NCI-H2029 (cell line): ENCODE results near the gene METTL23.
"Not testable (repeated sequence)": the region's sequence is repeated elsewhere in the genome, so short reads cannot be mapped to it uniquely, and the experiment has no call there.

Experiments
- DNase-seq: peaks from one replicate; lab custom pipeline; 2025; lab: John Stamatoyannopoulos, UW

The METTL23 gene

DNA sequence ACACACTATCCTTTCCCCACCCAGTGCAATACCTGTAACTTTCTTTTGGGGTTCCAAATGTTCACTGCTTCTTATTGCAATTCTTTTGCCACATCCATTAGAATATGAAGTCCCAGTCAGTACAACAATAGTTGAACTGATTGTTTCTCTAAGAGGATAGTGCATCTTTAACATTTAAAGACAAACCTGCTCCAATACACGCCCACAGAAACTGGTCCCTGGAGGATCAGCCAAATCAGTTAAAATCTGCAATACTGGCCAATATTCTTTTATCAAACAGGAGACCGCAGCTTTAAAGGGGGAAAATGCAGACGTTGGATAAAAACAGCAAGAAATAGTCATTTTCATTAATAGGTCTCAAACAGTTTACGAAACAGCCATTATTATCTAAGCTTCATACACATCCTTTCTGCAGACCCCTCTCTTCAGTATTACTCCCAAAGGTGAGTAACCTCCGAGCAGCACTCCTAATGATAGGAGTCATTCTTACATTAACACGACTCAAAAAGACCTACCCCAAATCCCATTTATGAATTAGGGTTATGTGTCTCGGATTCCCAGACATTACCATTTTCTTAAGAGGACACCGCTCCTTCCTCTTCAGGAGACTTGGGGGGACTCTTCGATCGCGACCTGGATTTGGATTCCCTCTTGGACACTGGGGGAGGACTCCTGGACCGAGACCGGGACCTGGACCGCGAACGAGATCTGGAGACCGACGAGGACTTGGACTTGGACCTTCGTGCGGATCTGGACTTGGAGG is 9.1 kb downstream of the METTL23 start:
- DNase-seq = no peak

DNA sequence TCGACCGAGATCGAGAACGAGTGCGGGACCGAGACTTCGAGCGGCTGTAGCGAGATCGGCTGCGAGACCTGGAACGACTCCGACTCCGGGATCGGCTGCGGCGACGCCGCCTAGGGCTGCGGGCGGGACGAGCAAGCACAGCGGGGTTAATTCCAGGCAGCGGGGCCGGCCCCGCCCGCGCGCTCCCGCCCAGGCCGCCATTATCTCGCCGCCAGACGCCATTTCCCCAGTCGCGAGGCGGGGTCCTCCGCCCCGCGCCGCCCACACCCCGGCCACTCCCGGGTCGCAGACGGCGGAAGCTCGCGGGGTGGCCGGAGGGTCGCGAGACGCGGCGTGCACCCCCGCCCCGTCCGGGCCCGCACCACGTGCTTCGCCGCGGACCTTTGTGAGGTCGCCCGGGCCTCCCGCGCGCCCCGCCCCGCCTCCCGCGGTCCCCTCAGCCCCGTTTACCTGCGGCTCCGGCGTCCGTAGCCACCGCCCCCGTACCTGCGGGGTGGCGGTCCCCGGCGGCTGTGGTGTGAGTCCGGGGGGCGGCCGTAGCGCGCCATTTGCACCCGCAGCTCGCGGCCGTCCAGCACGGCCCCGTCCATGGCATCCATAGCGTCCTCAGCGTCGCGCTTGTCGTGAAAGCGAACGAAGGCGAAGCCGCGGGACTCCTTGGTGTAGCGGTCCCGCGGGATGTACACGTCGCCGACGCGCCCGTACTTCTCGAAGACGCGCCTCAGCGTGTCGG is 9.9 kb downstream of the METTL23 start:
- peak; percentile 46 for DNase-seq

DNA sequence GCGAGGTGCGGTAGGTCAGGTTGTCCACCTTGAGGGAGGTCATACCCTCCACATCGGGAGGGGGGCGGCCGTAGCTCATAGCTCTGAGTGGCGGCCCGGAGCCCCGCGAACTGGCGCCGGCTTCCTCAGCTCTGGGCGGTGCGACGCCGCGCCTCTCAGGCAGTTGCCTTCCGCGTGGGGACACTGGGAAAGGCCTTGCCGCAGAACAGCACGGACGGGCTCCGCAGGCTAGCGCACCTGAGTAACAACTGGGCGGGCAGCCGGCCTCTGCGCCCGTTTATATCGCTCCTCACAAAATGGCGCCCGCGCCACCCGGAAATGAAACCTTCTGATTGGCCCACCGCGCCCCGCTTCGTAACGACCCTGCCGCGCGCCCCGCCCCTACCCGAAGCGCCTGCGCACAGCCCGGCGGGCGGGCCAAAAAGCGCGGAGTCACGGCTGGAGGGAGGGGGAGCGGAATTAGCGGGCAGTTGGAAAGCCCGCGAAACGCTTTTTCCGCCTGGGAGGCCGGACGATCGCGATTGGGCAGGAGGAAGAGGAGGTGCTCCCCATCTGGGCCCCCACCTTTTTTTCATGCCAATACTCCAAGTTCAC is 10.5 kb downstream of the METTL23 start, which contains the start of gene SRSF2:
SRSF2 (minus strand) TSS at position 250 of the 594 bp plus-strand sequence; CDS start at position 79, 171 bp downstream.
- DNase-seq = peak; percentile 95

DNA sequence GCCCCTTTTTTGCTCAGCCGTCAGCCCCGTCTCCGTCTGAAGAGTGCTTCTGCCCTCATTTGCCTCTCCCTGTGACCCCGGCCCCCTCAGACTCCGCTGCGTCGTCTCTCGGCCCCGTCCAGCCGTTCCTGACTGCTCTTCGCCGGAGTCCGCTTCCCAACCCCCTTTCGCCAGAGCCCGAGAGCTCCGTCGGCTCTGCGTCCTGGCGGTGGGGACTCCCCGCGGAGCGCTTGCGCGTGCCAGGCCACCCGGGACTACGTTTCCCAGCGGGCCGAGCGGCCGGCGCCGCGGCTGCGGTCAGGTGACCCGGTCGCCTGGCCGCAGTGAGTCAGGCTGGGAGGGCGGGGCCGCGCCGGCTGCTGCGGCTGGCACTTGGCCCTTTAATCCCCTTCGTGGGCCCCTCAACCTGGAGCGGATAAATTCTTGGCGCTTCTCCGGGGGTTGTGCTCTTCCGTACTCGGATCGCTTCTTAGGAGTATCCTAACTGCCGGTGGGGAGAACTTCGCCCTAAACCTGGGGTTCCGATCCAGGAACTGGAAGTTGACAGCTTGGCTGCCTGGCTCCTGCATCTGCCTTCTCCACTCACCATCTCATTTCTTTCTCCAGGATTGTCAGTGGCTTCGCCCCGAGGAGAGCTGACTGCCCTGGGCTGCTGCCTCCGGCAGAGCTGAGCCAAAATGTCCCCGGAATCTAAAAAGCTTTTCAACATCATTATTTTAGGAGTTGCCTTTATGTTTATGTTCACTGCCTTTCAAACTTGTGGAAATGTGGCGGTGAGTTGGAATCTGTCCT is 11.2 kb downstream of the METTL23 start, which contains the start of gene MFSD11:
MFSD11 (plus strand) TSS at position 444 of the 792 bp plus-strand sequence; CDS start at position 678, 234 bp downstream.
- DNase-seq = peak; percentile 86

DNA sequence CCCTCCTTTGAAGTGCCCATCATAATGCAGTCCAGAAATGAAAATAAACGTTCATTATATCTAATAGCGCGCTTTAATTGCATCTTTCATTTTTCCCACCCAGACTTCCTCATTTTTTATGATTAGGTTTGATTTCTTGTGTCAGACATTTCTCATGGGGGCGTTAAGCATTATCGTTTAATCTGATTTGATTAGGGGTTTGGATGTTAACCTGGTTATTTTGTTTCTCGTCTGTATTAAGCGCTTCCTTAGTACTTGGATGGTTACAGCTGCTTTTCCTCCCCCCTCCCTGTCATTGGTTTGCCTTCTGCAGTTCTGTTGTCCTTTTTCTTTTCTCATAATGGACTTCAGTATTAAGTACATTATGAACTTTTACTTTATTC is 11.8 kb downstream of the METTL23 start:
- no peak for DNase-seq

DNA sequence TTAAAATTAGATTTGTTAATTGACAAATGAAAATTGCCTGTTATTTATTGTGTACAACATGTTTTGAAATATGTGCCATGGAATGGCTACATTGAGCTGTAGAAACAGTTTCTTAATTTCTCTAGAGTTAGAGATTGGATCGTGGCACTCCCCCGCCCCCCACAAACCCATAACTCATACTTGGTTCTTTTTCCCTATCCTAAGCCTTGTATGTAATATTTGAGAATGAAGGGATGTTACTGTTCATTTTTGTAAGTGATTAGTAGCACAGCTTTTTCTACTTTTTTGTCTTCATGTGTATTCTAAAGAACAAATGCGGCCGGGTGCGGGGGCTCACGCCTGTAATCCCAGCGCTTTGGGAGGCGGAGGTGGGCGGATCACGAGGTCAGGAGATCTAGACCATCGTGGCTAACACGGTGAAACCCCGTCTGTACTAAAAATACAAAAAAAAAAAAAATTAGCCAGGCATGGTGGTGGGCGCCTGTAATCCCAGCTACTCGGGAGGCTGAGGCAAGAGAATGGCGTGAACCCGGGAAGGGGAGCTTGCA is 13.0 kb downstream of the METTL23 start:
- not testable (repeated sequence) for DNase-seq

DNA sequence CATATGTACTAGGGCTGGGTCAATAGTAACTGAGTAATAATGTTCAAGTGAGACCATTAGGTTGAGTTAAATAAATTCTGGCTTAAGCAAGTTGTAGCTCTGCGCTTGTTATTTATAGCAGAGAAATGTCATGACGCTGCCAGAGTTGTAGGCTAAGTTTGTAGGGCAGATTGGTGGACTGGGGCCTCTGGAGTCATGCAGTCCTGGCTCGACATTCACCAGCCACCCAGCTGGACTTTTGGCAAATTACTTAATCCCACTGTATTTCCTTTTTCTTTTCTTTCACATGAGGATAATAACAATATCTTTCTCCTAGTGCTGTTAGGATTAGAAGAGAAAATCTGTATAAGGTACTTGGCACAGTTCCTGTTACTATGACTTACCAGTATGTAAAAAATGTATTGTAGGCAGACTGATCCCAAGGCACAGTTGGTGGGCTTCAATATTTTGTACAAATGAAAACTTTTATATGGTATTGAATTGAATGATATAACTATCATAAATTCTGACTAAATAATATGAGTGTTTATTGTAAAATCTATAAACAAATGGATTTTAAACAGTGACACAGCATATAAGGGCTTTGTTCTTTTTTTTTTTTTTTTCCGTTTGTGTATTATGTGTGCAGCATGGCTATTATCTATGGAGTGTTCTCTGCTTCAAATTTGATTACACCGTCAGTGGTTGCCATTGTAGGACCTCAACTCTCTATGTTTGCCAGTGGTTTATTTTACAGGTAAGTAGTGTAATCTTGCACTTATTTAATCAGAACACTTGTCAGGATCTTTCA is 13.9 kb downstream of the METTL23 start:
- DNase-seq = no peak

DNA sequence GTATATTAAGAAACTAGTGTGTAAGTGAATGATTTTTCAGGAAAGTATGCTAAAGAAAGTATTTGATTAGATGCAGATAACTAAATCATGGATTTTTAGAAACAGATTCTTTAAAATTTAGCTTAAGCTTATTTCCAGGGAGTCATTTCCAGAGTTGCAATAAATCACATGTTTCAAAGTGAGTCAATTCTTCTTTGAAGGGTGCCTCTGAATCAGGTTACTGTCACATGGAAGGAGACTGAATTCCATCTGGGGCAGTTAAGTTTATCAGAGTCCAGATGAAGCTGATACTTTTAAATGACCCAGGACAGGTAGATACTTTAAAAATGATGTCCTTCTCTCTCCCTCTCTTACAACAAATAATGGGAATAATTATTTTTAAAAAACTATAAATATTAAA is 16.3 kb downstream of the METTL23 start:
- no peak for DNase-seq

DNA sequence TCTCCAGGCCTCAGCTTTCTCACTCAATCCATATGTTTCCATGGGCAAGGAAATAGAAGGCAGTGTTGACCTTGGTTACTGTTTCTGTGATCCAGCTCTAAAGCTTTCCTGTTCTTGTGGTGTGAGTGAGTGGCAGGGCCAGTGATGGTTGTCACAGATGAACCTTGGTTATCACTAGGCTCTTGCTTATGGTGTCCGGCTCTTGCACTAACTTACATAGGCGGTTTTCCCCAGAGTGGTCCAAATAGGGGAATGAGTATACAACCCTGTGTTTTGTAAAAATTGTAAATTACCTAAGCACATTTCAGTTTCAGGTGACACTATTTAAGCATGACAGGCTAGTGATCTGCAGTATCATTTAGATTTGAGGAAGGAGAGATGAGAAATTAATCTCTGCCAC is 18.1 kb downstream of the METTL23 start:
- no peak for DNase-seq

DNA sequence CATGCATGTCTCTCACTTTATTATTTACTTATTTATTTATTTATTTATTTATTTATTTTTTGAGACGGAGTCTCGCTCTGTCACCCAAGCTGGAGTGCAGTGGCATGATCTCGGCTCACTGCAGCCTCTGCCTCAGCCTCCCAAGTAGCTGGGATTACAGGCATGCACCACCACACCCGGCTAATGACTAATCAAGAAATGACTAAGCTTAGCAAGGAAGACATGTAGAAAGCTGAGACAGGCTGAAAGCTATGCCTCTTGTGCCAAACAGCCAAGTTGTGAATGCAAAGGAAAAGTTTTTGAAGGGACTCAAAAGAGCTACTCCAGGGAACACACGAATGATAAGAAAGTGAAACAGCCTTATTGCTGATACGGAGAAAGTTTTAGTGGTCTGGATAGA is 19.1 kb downstream of the METTL23 start:
- DNase-seq = not testable (repeated sequence)

DNA sequence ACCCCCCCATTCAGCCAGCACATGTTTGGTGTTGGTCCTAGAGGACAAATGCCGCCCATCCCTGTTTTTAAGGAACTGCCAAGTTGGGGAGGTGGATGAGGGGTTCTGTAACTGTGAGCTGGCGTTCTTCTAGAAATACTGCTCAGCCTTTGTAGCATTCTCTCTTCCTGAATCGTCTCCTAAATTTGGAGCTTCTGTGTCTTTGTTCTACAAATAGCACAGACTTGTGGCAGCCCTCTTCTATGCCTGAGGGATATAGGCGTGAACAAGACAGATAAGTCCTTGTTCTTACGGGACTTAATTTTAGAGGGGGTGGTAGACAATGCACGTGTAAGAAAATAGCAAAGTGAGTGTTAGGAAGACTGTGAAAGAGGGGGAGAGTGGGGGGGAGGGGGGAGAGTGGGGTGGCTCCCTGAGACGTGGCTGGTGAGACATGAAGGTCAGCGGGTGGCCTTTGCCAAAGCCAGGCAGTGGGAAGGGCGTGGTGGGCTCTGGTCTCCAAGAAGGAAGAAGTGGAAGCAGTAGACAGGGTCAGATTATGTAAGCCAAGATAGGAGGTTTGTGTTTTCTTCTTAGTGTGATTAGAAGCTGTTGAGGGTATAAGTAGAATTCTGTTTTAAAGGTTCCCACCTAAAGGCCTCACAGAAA is 21.2 kb downstream of the METTL23 start:
- DNase-seq = no peak

DNA sequence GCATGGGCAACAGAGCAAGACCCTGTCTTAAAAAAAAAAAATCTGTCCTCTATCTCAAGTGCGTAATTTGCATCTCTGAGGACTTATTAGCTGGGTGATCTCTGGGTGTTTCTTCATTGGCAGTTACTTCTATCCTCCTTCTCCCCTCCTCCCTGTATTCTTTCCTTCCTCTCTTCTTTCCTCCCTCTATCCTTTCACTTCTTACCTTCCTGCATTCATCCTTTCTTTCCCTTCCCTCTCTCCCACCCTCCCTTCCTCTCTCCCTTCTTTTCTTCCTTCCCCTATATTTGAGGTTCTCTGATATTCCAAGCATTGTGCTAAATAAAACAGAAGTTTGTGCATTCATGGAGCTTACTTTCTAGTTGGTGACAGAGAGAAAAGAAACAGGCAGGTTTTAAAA is 22.0 kb downstream of the METTL23 start:
- DNase-seq = no peak

DNA sequence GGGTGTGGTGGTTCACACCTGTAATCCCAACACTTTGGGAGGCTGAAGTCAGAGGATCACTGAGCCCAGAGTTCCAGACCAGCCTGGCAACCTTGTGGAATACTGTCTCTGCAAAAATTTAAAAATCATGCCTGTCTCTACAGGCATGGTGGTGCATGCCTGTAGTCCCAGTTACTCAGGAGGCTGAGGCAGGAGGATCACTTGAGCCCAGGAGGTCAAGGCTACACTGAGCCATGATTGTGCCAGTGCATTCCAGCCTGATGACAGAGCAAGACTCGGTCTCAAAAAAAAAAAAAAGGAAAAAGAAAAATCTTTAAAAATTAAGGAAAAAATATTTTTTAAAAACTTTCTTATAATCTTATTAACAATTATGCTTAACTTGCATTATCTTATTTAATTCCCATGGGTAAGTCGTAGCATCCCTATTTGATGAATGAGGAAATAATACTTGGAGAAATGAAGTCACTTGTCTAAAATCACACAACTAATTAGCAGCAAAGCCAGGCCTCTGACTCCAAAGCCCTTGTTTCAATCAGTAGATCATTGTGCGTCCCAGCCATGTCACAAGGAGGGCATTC is 24.9 kb downstream of the METTL23 start:
- DNase-seq = no peak

DNA sequence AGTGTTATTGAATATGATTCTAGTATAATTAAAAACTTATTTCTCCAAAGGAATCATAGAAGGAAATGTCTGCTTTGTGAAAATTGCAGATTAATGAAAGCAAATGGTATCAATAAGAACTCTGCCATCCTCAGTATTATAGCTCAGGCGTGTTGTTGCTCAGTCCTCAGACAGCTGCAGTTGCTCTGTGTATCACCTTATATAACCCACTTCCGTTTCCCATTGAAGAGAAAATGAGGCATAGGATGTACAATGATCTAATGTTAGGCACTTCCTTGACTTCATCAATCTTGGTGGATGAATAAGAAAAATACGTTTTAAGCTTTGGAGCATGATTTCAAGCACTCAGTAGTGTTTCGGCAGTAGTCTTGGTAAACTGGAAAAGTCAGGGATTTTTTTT is 25.4 kb downstream of the METTL23 start:
- no peak for DNase-seq

DNA sequence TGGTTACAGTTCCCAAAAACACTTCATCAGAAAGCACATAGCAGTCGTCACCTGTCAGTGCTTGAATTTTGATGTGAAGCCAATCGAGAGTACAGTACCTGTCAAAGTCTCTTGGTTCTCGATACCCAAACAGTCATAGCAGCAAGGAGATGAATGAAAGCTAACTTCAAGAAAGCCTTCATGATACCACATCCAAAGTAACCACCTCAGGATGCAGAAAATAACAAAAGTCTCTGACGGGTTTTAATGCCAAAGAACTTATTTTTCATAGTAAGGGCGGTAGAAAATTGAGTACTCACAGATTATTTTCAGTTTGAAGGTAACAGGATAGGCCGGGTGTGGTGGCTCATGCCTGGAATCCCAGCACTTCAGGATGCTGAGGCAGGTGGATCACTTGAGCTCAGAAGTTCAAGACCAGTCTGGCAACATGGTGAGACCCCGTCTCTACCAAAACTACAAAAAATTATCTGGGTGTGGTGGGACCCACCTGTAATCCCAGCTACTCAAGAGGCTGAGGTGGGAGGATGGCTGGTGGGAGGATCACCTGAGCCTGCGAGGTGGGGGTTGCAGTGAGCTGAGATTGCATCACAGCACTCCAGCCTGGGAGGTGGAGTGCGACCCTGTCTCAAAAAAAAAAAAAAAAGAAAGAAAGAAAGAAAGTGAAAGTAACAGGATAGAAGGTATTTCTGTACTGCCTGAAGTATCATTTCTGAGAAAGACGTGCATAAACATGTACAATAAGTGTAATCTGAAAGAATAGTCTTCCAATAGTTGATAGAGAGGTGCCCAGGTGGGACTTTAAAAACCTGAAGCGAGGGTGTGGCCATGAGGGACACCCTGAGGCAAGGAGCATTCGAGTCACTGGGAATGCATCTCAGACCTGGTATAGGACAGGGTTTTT is 26.7 kb downstream of the METTL23 start:
- DNase-seq = no peak

DNA sequence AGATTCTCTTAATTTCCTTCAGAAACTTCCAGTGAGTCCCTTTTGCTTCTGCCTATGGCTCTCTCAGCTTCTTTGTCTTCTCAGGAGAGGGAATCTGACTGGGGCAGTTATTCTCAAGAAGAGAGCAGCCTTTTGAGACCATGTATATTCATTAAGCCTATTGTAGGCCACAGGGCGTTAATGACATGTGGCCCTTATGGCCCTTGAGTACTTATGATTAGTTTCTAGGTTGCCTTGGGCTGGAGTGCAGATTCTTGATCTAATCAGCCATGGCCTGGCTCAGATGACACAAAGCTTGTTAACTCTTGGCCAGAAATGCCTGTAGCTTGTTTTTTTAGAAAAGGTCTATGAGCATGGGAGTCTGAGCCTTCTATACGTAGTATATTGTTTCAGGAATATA is 28.6 kb downstream of the METTL23 start:
- DNase-seq = no peak

DNA sequence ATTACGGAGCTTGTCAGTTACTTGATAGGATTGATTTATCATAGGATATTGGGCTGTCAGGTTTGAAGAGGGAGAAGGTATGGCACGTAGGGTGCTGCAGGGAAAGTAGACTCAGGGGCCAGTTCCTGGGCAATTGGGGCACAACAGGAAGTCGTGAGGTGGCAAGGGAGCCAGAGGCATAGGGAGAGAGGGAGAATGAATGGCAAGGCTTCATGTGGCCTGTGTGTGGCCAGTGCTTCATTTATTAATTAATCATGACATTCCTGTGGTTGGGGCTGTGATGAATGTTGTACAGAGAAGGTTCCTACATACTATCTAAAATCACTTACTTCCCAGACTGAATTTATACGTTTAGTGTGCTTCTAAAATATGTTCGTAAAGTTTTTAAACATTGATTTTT is 30.6 kb downstream of the METTL23 start:
- DNase-seq = no peak

DNA sequence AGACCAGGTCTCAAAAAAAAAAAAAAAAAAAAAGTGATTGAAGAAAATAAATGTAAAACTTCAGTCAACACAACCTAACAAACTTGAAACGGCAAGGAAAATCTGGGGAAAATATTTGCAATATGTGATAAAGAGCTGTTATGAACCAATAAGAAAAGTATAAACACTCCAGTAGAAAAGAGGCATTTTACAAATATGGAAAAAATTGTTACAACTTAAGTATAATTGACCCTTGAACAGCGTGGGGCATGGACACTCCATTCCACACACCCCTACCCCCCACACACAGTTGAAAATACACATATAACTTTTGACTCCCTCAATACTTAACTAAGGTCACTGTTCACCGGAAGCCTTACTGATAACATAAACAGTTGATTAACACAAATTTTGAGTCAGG is 31.9 kb downstream of the METTL23 start:
- DNase-seq = no peak
